Common myeloid progenitor, CD34-positive (primary cell): ENCODE results near the gene IGSF5.

Source experiments
- CTCF ChIA-PET: fragments of 350-600 bp; sonication (Branson Sonifier 250); formaldehyde crosslinking; loops from one replicate; lab custom pipeline; 2021; ENCODE audit warnings: antibody characterized with exemption; lab: Charles Lee
- POLR2A ChIA-PET: fragments of 350-600 bp; sonication (Branson Sonifier 250); formaldehyde crosslinking; loops from one replicate; lab custom pipeline; 2021; ENCODE audit warnings: antibody characterized with exemption; lab: Charles Lee
- DNase-seq, 3 donors: peaks; one replicate each; pipeline versions ENCODE4 v3.0.0 to v3.0.0-alpha.2; 2013
- H3K27ac ChIP-seq, 2 experiments: 1 replicate in 1 of 2; 2 replicates in 1 of 2; pipeline ENCODE4 v1.7.0; 2013; ENCODE audit warnings: inconsistent platforms in 2 of 2, low read length in 2 of 2, mild to moderate bottlenecking in 2 of 2, low read depth in 1 of 2, moderate library complexity in 1 of 2; ENCODE audit not compliant: severe bottlenecking in 2 of 2, insufficient read depth in 1 of 2, poor library complexity in 1 of 2
- H3K27me3 ChIP-seq, 5 experiments: replicated peaks in 2 of 5; 1 replicate in 3 of 5; 2 replicates in 2 of 5; pipeline versions ENCODE4 v1.6.1 to v1.7.0; 2013; ENCODE audit warnings: low read length in 4 of 5, mild to moderate bottlenecking in 2 of 5, moderate library complexity in 2 of 5, inconsistent platforms in 1 of 5; ENCODE audit not compliant: insufficient read depth in 5 of 5, control insufficient read depth in 4 of 5
- H3K36me3 ChIP-seq, 4 experiments: 1 replicate in 2 of 4; 2 replicates in 2 of 4; pipeline versions ENCODE4 v1.6.1 to v1.7.0; 2013; ENCODE audit warnings: low read length in 3 of 4, control low read depth in 1 of 4, mild to moderate bottlenecking in 1 of 4; ENCODE audit not compliant: control insufficient read depth in 4 of 4, insufficient read depth in 4 of 4
- H3K4me1 ChIP-seq, 4 experiments: 1 replicate in 3 of 4; 2 replicates in 1 of 4; pipeline versions ENCODE4 v1.6.1 to v1.7.1; 2013; ENCODE audit warnings: low read length in 3 of 4, mild to moderate bottlenecking in 3 of 4, control low read depth in 1 of 4, inconsistent platforms in 1 of 4, moderate library complexity in 1 of 4; ENCODE audit not compliant: control insufficient read depth in 4 of 4, insufficient read depth in 4 of 4; ENCODE audit errors: control extremely low read depth in 1 of 4
- H3K4me3 ChIP-seq, 7 experiments: 1 replicate in 4 of 7; 2 replicates in 3 of 7; pipeline versions ENCODE4 v1.5.1 to v1.7.0; 2013; ENCODE audit warnings: mild to moderate bottlenecking in 7 of 7, low read length in 6 of 7, moderate library complexity in 6 of 7, inconsistent platforms in 2 of 7, low read depth in 2 of 7, control low read depth in 1 of 7; ENCODE audit not compliant: insufficient read depth in 4 of 7, control insufficient read depth in 1 of 7; ENCODE audit errors: extremely low read depth in 1 of 7
- H3K9me3 ChIP-seq, 5 experiments: 1 replicate in 4 of 5; 2 replicates in 1 of 5; pipeline versions ENCODE4 v1.6.1 to v1.7.1; 2013; ENCODE audit warnings: low read length in 4 of 5, mild to moderate bottlenecking in 2 of 5, inconsistent platforms in 1 of 5, low read depth in 1 of 5, moderate library complexity in 1 of 5; ENCODE audit not compliant: control insufficient read depth in 4 of 5, insufficient read depth in 2 of 5; ENCODE audit errors: control extremely low read depth in 1 of 5
- WGBS: methylation state at CpG from one replicate; pipeline ENCODE4 v1.1.5; 2013; ENCODE audit not compliant: insufficient coverage; 5-methylcytosine and 5-hydroxymethylcytosine counted together

Gene IGSF5

GRCh38 chr21:39796466-39796865 lies 51.5 kb downstream of the IGSF5 start:
- CTCF ChIA-PET = no interaction called here
- no peak overlapping the region for H3K27ac ChIP-seq
- H3K9me3 ChIP-seq = peaks cover 0 to 3% (median 0%) of the 10 kb centered on the region in 5 experiments
- no peak overlapping the region for H3K4me3 ChIP-seq
- POLR2A ChIA-PET = no interaction called here
- no peaks in the 10 kb centered on the region for H3K36me3 ChIP-seq
- H3K27me3 ChIP-seq = no peaks in the 10 kb centered on the region
- DNase-seq = no peak
- H3K4me1 ChIP-seq = no peaks in the 10 kb centered on the region
- WGBS = 98% methylated on average over 6 of the region's 8 CpGs

GRCh38 chr21:39799178-39799577 lies 54.2 kb downstream of the IGSF5 start:
- POLR2A ChIA-PET = no interaction called here
- no peaks in the 10 kb centered on the region for H3K27me3 ChIP-seq
- WGBS = 95% methylated on average over 7 of the region's 7 CpGs
- DNase-seq = no peak
- H3K27ac ChIP-seq = no peak overlapping the region
- no peak overlapping the region for H3K4me3 ChIP-seq
- H3K9me3 ChIP-seq = no peaks in the 10 kb centered on the region
- H3K36me3 ChIP-seq = no peaks in the 10 kb centered on the region
- CTCF ChIA-PET = no interaction called here
- H3K4me1 ChIP-seq = no peaks in the 10 kb centered on the region

- Histone ChIP-seq H3K9me3 (no peaks in the 10 kb centered on the region), H3K36me3 (no peaks in the 10 kb centered on the region), H3K27me3 (peaks cover 0 to 3% (median 0%) of the 10 kb centered on the region in 5 experiments), H3K4me1 (no peaks in the 10 kb centered on the region), H3K4me3 (no peak overlapping the region), H3K27ac (no peak overlapping the region)
- 100% methylated on average over 1 of the region's 4 CpGs for WGBS
- DNase-seq = no peak
- ChIA-PET CTCF (no interaction called here), POLR2A (no interaction called here)
Observed at GRCh38 chr21:39800311-39800710, 55.3 kb downstream of the IGSF5 start.

GRCh38 chr21:39802217-39802616 lies 57.2 kb downstream of the IGSF5 start:
- ChIA-PET POLR2A (no interaction called here), CTCF (no interaction called here)
- Histone ChIP-seq H3K36me3 (no peaks in the 10 kb centered on the region), H3K4me3 (no peak overlapping the region), H3K9me3 (no peaks in the 10 kb centered on the region), H3K27ac (no peak overlapping the region), H3K4me1 (no peaks in the 10 kb centered on the region), H3K27me3 (peaks cover 0 to 4% (median 0%) of the 10 kb centered on the region in 5 experiments)
- DNase-seq = no peak
- no CpG with 5 or more reads among the region's 2 CpGs for WGBS

- WGBS = no CpG with 5 or more reads among the region's 1 CpG
- DNase-seq = no peak
- peaks cover 0 to 4% (median 0%) of the 10 kb centered on the region in 5 experiments for H3K27me3 ChIP-seq
- H3K4me3 ChIP-seq = no peak overlapping the region
- ChIA-PET CTCF (no interaction called here), POLR2A (no interaction called here)
- no peaks in the 10 kb centered on the region for H3K4me1 ChIP-seq
- H3K9me3 ChIP-seq = no peaks in the 10 kb centered on the region
- no peaks in the 10 kb centered on the region for H3K36me3 ChIP-seq
- no peak overlapping the region for H3K27ac ChIP-seq
Observed at GRCh38 chr21:39803393-39803792, 58.4 kb downstream of the IGSF5 start.

- peaks cover 0 to 4% (median 0%) of the 10 kb centered on the region in 5 experiments for H3K27me3 ChIP-seq
Observed at GRCh38 chr21:39804240-39804639, 59.3 kb downstream of the IGSF5 start.

GRCh38 chr21:39805983-39806382 lies 61.0 kb downstream of the IGSF5 start:
- Histone ChIP-seq H3K27ac (no peak overlapping the region), H3K9me3 (no peaks in the 10 kb centered on the region), H3K4me1 (no peaks in the 10 kb centered on the region), H3K36me3 (no peaks in the 10 kb centered on the region), H3K4me3 (no peak overlapping the region), H3K27me3 (peaks cover 0 to 4% (median 0%) of the 10 kb centered on the region in 5 experiments)
- DNase-seq = no peak
- no CpG with 5 or more reads among the region's 1 CpG for WGBS
- ChIA-PET CTCF (no interaction called here), POLR2A (no interaction called here)

More at GRCh38 chr21:39804240-39804639, 59.3 kb downstream of the IGSF5 start:
- Histone ChIP-seq H3K27ac (no peak overlapping the region), H3K4me1 (no peaks in the 10 kb centered on the region), H3K4me3 (no peak overlapping the region), H3K36me3 (no peaks in the 10 kb centered on the region), H3K9me3 (no peaks in the 10 kb centered on the region)
- ChIA-PET POLR2A (no interaction called here), CTCF (no interaction called here)
- 100% methylated on average over 2 of the region's 3 CpGs for WGBS
- no peak for DNase-seq
